GM21526 (cell line): ENCODE data around the gene RSBN1L.
"Not testable (repeated sequence)": the region's sequence is repeated elsewhere in the genome, so short reads cannot be mapped to it uniquely, and the experiment has no call there.

ENCODE experiments used
- ATAC-seq: cut with Tn5 transposase; IDR thresholded peaks from one replicate; pipeline ENCODE4 v1.9.1; 2021; ENCODE audit warnings: moderate library complexity; ENCODE audit not compliant: unreplicated experiment, low FRiP score

Gene RSBN1L

DNA sequence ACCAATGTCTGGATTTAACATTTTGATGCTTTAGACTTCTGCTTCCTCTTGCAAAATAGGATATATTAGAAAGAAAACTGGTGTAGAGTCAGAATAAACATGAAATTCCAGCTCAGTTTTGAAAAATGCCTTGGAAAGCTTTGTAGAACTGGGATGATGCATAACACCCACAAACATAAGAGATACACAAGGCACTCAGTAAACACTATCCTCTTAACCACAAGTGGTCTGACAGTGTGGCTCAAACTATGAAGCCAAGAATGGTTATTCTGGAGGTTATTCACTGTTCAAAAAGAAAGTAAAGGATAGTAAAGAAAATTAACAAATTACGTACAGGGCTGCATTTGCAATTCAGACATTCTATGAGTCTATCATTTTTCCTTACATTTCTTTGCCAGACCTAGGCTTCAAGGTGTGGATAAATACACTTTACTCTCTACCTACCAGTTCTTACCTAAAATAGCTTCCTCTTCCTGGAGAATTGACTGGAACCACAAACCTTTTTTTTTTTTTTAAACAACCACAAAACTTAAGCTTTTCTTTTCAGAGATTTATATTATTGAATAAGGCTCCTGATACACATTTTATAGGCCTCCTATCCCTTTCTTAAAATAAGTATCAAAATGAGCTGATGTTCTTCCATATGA, 9.0 kb upstream of the RSBN1L start:
- no peak for ATAC-seq

DNA sequence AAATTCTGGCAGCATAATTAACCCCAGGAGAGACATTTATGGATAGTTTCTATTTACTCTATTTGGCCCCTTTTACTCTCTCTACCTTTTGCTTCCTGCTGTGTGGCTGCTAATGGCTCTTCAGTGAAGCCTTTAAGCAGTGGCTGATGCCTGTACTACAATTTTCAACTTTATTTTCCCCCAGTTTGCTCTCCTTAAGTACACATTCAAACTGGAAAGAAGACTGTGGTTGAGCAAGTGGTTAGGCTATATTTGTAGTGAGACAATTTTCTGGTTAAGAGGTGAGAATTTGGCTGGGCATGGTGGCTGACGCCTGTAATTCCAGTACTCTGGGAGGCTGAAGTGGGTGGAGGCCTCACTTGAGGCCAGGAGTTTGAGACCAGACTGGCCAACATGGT, 8.5 kb upstream of the RSBN1L start:
- ATAC-seq: no peak

DNA sequence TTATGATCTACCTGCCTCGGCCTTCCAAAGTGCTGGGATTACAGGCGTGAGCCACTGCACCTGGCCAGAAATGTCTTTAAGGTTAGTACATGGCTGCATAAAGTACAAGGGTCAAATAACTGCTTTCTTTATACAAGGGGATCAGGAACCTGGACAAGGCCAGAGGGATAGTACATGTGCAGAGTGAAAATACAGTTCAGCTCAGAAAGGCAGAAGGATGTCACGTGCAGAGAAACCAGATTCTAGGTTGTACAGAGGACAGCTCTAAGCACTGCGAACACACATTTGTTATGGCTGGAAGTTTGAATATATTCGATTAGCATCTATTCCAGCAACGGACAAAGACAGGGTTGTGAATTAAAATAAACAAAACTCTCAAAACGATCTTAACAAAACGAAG, 6.0 kb upstream of the RSBN1L start:
- ATAC-seq: no peak

GRCh38 chr7:77691892-77692491, 4.3 kb upstream of the RSBN1L start:
- no peak for ATAC-seq

- ATAC-seq: no peak
Measured at GRCh38 chr7:77693830-77694583, 2.3 kb upstream of the RSBN1L start.

DNA sequence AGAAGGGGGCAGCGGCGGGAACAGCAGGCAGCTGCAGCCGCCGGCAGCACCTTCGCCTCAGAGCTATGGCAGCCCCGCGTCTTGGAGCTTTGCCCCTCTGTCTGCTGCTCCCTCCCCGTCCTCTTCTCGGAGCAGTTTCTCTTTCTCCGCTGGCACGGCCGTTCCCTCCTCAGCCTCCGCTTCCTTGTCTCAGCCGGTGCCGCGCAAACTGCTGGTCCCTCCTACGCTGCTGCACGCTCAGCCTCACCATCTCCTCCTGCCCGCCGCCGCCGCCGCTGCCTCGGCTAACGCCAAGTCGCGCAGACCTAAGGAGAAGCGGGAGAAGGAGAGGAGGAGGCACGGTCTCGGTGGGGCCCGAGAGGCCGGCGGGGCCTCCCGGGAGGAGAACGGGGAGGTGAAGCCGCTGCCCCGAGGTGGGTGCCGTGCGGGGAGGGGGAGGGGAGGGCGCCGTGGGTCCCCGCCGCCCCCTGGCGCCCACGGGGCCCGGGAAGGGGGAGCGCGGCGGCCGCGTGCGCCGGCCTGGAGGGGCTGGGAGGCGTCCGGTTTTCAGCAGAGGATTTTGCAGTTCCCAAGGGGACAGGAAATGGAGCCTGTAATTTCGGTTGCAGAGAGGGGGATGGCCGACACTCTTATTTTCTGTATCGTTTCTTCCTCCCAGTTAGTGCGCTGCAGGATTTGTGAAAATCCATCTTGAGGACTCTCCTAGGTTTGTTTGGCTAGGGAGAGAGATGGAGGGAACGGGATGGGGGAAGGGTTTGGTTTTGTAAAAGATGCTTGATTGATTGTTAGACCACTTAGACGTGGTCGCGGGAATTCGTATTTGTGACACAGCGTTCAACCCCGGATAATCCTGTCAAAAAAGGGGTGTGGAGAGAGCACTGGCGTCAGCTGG, 630 bp downstream of the RSBN1L start:
- peak; percentile 29 for ATAC-seq

DNA sequence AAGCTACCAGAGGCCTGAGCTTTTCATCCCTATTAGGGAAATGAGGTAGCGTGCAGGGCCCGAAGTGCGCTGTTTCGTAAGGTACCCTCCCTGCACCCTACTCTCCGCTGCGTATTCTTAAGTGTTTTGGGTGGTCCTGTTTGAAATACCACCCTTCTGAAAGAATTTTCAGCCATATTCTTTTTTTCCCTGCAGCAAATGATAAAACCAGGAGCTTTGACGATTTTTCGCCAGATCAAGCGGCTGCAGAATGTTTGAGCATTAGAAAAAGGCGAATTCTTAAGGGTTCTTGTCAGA, 1.2 kb downstream of the RSBN1L start:
- ATAC-seq: no peak

- no peak for ATAC-seq
Measured at GRCh38 chr7:77698042-77698625, 1.9 kb downstream of the RSBN1L start.

DNA sequence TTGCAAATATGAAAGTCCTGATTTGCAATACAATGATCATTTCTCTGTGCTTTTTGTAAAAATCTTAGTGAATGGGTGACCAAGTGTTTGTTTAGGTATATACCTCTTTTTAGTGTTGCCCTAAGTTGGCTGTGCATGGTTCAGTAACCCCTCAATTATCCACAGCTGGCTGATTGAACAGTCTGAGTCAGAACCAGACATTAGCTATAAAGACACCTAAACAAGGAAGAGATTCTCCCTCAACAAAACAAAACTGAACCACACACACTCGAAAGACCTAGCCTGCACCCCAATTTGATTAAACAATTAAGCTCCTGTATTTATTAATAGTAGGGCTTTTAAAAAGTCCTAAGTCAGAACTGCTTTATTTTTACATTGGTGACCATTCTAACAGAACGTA, 2.8 kb downstream of the RSBN1L start:
- ATAC-seq: peak; percentile 41

- ATAC-seq: no peak
Measured at GRCh38 chr7:77702513-77702912, 6.3 kb downstream of the RSBN1L start.

DNA sequence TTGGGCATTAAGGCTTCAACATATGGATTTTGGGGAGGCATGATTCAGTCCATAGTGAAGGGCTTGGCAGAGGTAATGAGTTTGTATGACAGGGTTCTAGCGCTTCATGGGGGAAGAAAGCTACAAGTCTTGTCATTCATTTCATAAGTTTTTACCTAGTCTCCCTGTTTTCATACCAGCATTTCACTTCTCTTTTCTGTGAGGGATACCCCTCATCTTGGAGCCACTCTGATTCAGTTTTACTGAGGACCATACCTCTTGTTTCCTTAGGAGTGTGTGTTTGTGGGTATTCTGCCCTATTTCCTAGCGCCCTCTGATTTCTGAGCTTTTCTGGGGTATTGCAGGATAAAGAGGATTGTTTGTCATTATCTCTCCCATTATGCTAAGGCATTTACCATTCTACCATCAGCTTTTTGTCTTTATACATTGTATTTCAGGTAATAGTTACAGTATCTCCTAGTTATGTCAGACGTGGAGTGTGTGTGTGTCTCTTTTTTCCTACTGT, 6.8 kb downstream of the RSBN1L start:
- no peak for ATAC-seq

- not testable (repeated sequence) for ATAC-seq
Measured at GRCh38 chr7:77703669-77704068, 7.4 kb downstream of the RSBN1L start.

DNA sequence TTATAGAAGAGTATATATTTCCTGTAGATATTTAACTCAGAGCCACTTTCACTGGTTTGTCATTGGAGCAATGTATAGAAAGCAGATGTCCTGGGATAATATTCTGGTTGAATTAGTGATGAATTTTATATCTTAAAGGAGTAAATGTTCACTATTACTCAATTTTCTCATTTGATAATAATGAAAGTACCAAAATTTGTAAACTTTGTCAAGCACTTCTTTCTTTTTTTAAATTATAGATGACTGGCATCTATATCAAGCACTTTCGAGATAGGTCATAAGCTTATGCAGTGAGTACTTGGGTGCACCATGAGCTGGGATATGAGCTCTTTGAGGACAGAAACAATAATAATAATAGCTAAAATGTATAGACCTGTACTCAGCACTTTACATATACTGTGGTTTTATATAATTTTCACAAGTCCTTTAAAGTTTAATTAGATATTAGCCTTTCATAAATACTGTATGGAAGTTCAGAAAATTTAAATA, 11.3 kb downstream of the RSBN1L start:
- ATAC-seq: no peak

DNA sequence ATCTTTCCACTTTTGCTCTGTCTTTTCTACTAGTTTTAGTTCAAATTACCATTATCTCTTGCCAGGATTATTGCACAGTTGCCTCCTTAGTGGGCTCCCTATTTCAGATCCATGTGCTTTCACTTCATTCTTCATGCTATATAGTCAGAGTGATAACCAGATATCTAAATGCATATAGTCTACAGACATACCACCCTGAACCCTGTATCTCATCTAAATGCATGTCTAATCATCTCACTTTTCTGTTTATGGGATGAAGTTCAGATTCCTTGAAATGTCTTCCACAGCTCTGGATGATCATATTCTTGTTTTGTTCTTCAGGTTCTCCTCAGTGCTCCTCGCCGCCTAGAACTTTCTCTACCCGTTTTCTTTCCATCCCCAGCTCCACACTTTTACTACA, 13.8 kb downstream of the RSBN1L start:
- ATAC-seq: no peak

- ATAC-seq: no peak
Measured at GRCh38 chr7:77710861-77711260, 14.6 kb downstream of the RSBN1L start.

- no peak for ATAC-seq
Measured at GRCh38 chr7:77714195-77714594, 17.9 kb downstream of the RSBN1L start.

GRCh38 chr7:77714931-77715330, 18.7 kb downstream of the RSBN1L start:
- ATAC-seq: not testable (repeated sequence)

GRCh38 chr7:77716804-77717203, 20.5 kb downstream of the RSBN1L start:
- no peak for ATAC-seq

DNA sequence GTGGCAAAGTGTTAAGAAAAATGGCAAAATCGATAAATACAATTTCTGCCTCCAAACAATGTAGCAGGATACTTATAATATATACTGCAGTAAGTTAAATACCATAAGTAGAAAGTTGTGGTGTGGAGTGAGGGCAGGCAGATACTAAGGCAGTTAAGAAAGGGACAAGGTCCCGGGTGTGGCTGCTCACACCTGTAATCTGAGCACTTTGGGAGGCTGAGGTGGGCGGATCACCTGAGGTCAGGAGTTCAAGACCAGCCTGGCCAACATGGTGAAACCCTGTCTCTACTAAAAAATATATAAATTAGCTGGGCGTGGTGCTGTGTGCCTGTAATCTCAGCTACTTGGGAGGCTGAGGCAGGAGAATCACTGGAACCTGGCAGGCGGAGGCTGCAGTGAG, 21.3 kb downstream of the RSBN1L start:
- ATAC-seq: not testable (repeated sequence)

GRCh38 chr7:77727527-77727926, 31.3 kb downstream of the RSBN1L start:
- ATAC-seq: no peak
